HepG2 (cell line): Measurements from ENCODE around the gene DTYMK. TPM values are rescaled to one million over a fixed set of nuclear protein-coding genes. Genes with fewer than 3 reads are reported as not detected.
A peak's percentile ranks its signal among the peaks of the same experiment; 100 is the strongest.

ENCODE experiments used
- ATF7 ChIP-seq, 2 experiments: fragments of 450-650 bp in 1 of 2; sonication (generic) in 1 of 2; formaldehyde crosslinking in 1 of 2; IDR thresholded peaks; 2 replicates each; pipeline versions ENCODE4 v1.4.0 to v1.6.1; 2016 to 2020; ENCODE audit warnings: antibody characterized with exemption in 1 of 2, mild to moderate bottlenecking in 1 of 2, missing genetic modification reagents in 1 of 2
- RELA ChIP-seq: sonication (generic); formaldehyde crosslinking; IDR thresholded peaks from 2 replicates; pipeline ENCODE4 v1.4.0; 2020; ENCODE audit warnings: missing genetic modification reagents
- SAP130 ChIP-seq: IDR thresholded peaks from 2 replicates; pipeline ENCODE4 v1.6.1; 2016; ENCODE audit warnings: low read depth
- SMARCC2 ChIP-seq: fragments of 450-650 bp; IDR thresholded peaks from 2 replicates; pipeline ENCODE4 v1.6.1; 2017; ENCODE audit warnings: antibody characterized with exemption, mild to moderate bottlenecking
- SUZ12 ChIP-seq: fragments of 150-350 bp; IDR thresholded peaks from 2 replicates; pipeline ENCODE4 v1.6.1; 2014; ENCODE audit warnings: low read depth, low read length
- ZNF160 ChIP-seq: sonication (generic); formaldehyde crosslinking; IDR thresholded peaks from 2 replicates; pipeline ENCODE4 v1.8.0; 2022; ENCODE audit warnings: mild to moderate bottlenecking, inconsistent platforms, missing genetic modification reagents
- ZNF331 ChIP-seq: sonication (generic); formaldehyde crosslinking; IDR thresholded peaks from 2 replicates; pipeline ENCODE4 v1.4.0; 2020; ENCODE audit warnings: missing genetic modification reagents
- ZNF550 ChIP-seq: sonication (generic); formaldehyde crosslinking; IDR thresholded peaks from 2 replicates; pipeline ENCODE4 v1.4.0; 2020; ENCODE audit warnings: mild to moderate bottlenecking, missing genetic modification reagents, borderline replicate concordance
- ZNF589 ChIP-seq: sonication (generic); formaldehyde crosslinking; conservative IDR thresholded peaks from 2 replicates; pipeline ENCODE4 v1.8.0; 2022; ENCODE audit warnings: mild to moderate bottlenecking, moderate library complexity, missing genetic modification reagents
- polyA plus RNA-seq, 8 experiments: library from polyadenylated mRNA; depleted of rRNA in 3 of 8; stranded (reverse) in 7 of 8; unstranded in 1 of 8; fragments of >200 nt; fragmentation: Illumina TruSeq in 4 of 8; extraction: Trizol in 4 of 8; gene quantifications; 2 replicates each; pipeline versions ENCODE4 v1.2.1 to v1.2.3, GENCODE V29; 2011 to 2016; ENCODE audit warnings: low read depth in 4 of 8, missing spikeins in 1 of 8, mixed read lengths in 1 of 8; ENCODE audit not compliant: insufficient read depth in 1 of 8
- total RNA-seq, 5 experiments: library from RNA; depleted of rRNA; stranded (reverse); fragments of >200 nt; fragmentation: Illumina TruSeq; extraction: Trizol; gene quantifications; 2 replicates each; pipeline ENCODE4 v1.2.3, GENCODE V29; 2016; ENCODE audit warnings: low read depth in 1 of 5
- TF ChIP-seq, protein P1 (sequence below): sonication (generic); formaldehyde crosslinking; IDR thresholded peaks from 2 replicates; pipeline ENCODE4 v1.9.0; 2021; ENCODE audit warnings: missing genetic modification reagents, borderline replicate concordance
- TF ChIP-seq, protein P2 (sequence below): sonication (generic); formaldehyde crosslinking; IDR thresholded peaks from 2 replicates; pipeline ENCODE4 v1.4.0; 2020; ENCODE audit warnings: missing genetic modification reagents
- TF ChIP-seq, protein P3 (sequence below): sonication (generic); formaldehyde crosslinking; IDR thresholded peaks from 2 replicates; pipeline ENCODE4 v1.4.0; 2020; ENCODE audit warnings: missing genetic modification reagents
- TF ChIP-seq, protein P4 (sequence below): sonication (generic); formaldehyde crosslinking; IDR thresholded peaks from 2 replicates; pipeline ENCODE4 v1.8.1; 2023; ENCODE audit warnings: mild to moderate bottlenecking, missing genetic modification reagents, borderline replicate concordance
- TF ChIP-seq, protein P5 (sequence below): sonication (generic); formaldehyde crosslinking; IDR thresholded peaks from 2 replicates; pipeline ENCODE4 v1.4.0; 2020; ENCODE audit warnings: missing genetic modification reagents; ENCODE audit errors: not compliant biosample characterization
- TF ChIP-seq, protein P6 (sequence below): sonication (generic); formaldehyde crosslinking; IDR thresholded peaks from 2 replicates; pipeline ENCODE4 v1.5.0; 2020; ENCODE audit warnings: missing genetic modification reagents
- TF ChIP-seq, protein P7 (sequence below): sonication (generic); formaldehyde crosslinking; conservative IDR thresholded peaks from 2 replicates; pipeline ENCODE4 v1.4.0; 2020; ENCODE audit warnings: missing genetic modification reagents

DTYMK gene
- total and polyA plus RNA-seq, 2 of the 13 experiments (the other 11 are each of a cell fraction or from before 2014, with no cell fraction given): 57.5 to 134 TPM

DNA sequence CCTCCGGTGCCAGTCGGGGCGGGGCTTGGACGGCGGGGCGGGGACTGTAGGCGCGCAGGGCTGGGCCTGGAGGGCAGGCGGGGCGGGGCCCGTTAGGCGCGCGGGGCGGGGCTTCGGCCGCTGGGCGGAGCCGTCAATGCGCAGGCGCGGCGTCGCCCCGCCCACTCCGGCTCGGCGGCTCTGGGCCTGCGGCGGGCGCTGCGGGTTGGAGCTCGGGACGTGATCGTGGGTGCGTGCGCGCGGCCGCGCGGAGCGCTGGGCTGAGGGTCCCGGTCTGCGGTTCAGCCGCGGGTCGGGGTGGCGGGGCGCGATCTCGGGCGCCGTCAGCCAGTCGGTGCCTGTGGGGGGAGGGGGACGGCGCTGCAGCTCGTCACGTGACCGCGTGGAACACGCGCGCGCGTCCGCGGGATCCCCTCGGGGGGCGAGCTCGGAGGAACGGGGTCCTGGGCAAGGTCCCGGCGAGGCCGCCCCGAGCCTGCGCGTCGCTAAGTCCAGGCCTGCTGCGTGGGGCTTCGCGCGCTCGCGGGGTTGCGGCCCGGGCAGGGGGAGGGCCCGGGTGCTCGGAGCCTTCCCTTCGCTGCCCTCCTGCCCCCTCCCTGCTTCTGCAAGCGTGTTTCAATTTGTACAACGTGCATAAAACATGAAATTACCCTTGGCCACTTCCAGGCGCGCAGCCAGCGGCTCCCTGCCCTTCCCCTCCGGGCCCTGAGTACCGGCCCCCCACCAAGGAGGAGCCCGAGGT, 48.0 kb upstream of the DTYMK start, which contains the start of gene D2HGDH (continued):
- TF ChIP-seq, protein P1, sequence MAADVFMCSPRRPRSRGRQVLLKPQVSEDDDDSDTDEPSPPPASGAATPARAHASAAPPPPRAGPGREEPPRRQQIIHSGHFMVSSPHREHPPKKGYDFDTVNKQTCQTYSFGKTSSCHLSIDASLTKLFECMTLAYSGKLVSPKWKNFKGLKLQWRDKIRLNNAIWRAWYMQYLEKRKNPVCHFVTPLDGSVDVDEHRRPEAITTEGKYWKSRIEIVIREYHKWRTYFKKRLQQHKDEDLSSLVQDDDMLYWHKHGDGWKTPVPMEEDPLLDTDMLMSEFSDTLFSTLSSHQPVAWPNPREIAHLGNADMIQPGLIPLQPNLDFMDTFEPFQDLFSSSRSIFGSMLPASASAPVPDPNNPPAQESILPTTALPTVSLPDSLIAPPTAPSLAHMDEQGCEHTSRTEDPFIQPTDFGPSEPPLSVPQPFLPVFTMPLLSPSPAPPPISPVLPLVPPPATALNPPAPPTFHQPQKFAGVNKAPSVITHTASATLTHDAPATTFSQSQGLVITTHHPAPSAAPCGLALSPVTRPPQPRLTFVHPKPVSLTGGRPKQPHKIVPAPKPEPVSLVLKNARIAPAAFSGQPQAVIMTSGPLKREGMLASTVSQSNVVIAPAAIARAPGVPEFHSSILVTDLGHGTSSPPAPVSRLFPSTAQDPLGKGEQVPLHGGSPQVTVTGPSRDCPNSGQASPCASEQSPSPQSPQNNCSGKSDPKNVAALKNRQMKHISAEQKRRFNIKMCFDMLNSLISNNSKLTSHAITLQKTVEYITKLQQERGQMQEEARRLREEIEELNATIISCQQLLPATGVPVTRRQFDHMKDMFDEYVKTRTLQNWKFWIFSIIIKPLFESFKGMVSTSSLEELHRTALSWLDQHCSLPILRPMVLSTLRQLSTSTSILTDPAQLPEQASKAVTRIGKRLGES (CRISPR knock-in tag): no peak
- TF ChIP-seq ZNF550: no peak
- no peak for TF ChIP-seq RELA (CRISPR knock-in tag)
- TF ChIP-seq SMARCC2: no peak
- peak; percentile 38; the same call in 1 of the 2 replicates for TF ChIP-seq SAP130 (CRISPR knock-in tag)
- no peak for TF ChIP-seq ZNF160 (CRISPR knock-in tag)
- TF ChIP-seq SUZ12: no peak
- TF ChIP-seq, protein P2, sequence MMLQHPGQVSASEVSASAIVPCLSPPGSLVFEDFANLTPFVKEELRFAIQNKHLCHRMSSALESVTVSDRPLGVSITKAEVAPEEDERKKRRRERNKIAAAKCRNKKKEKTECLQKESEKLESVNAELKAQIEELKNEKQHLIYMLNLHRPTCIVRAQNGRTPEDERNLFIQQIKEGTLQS: no peak; the same call in 1 of the 2 replicates
- TF ChIP-seq, protein P3, sequence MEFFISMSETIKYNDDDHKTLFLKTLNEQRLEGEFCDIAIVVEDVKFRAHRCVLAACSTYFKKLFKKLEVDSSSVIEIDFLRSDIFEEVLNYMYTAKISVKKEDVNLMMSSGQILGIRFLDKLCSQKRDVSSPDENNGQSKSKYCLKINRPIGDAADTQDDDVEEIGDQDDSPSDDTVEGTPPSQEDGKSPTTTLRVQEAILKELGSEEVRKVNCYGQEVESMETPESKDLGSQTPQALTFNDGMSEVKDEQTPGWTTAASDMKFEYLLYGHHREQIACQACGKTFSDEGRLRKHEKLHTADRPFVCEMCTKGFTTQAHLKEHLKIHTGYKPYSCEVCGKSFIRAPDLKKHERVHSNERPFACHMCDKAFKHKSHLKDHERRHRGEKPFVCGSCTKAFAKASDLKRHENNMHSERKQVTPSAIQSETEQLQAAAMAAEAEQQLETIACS (CRISPR knock-in tag): peak; percentile 87
- TF ChIP-seq, protein P4, sequence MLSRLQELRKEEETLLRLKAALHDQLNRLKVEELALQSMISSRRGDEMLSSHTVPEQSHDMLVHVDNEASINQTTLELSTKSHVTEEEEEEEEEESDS (CRISPR knock-in tag): no peak
- TF ChIP-seq, protein P5, sequence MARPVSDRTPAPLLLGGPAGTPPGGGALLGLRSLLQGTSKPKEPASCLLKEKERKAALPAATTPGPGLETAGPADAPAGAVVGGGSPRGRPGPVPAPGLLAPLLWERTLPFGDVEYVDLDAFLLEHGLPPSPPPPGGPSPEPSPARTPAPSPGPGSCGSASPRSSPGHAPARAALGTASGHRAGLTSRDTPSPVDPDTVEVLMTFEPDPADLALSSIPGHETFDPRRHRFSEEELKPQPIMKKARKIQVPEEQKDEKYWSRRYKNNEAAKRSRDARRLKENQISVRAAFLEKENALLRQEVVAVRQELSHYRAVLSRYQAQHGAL (CRISPR knock-in tag): no peak
- TF ChIP-seq ZNF589 (CRISPR knock-in tag): 0 out of 2 replicates have a peak, but pooled peaks have one; percentile 63
- TF ChIP-seq, protein P6, sequence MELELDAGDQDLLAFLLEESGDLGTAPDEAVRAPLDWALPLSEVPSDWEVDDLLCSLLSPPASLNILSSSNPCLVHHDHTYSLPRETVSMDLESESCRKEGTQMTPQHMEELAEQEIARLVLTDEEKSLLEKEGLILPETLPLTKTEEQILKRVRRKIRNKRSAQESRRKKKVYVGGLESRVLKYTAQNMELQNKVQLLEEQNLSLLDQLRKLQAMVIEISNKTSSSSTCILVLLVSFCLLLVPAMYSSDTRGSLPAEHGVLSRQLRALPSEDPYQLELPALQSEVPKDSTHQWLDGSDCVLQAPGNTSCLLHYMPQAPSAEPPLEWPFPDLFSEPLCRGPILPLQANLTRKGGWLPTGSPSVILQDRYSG (CRISPR knock-in tag): peak; percentile 38; the same call in 1 of the 2 replicates
- TF ChIP-seq ZNF331 (CRISPR knock-in tag): no peak
- no peak for TF ChIP-seq ATF7 (IDR thresholded peaks at IDR 0.05)
- TF ChIP-seq ATF7 (CRISPR knock-in tag; IDR thresholded peaks at IDR 0.05): no peak
- TF ChIP-seq, protein P7, sequence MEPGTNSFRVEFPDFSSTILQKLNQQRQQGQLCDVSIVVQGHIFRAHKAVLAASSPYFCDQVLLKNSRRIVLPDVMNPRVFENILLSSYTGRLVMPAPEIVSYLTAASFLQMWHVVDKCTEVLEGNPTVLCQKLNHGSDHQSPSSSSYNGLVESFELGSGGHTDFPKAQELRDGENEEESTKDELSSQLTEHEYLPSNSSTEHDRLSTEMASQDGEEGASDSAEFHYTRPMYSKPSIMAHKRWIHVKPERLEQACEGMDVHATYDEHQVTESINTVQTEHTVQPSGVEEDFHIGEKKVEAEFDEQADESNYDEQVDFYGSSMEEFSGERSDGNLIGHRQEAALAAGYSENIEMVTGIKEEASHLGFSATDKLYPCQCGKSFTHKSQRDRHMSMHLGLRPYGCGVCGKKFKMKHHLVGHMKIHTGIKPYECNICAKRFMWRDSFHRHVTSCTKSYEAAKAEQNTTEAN (CRISPR knock-in tag): peak; percentile 67
